H1 (cell line): ENCODE results near the gene CHAT.

Source experiments
- EZH2 ChIP-seq: fragments of 200-600 bp; sonication (generic); IDR thresholded peaks from 2 replicates; pipeline ENCODE4 v1.7.1; 2012; ENCODE audit warnings: low read depth, mild to moderate bottlenecking, moderate library complexity, low read length, inconsistent platforms; ENCODE audit not compliant: severe bottlenecking
- RNF2 ChIP-seq: fragments of 200-900, 300-1000 bp; sonication (generic); IDR thresholded peaks from 2 replicates; pipeline ENCODE4 v1.7.1; 2016; ENCODE audit warnings: borderline replicate concordance, low read depth, mild to moderate bottlenecking, antibody characterized with exemption, low read length; ENCODE audit not compliant: poor library complexity, severe bottlenecking; ENCODE audit errors: missing control alignments

DNA sequence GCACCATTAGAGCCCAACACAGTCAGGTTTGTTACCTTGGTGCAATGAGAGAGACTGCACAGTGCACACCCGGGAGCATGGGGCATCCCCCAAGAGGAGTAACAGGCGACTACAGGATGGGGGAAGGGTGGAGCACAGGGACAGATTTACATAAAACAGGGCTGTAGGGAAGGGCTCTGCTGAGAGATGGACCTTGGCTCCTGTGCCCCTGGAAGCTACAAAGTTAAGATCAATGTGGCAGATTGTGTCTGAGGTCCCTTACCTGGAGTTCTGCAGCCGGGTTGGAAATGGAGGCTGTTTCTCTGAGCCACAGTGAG is 17.4 kb upstream of the CHAT start:
- TF ChIP-seq EZH2 = peak; percentile 12
- TF ChIP-seq RNF2 = no peak
